Measurements from ENCODE around the gene PLA2G4D.
A peak's percentile ranks its signal among the peaks of the same experiment; 100 is the strongest.

The PLA2G4D gene

DNA sequence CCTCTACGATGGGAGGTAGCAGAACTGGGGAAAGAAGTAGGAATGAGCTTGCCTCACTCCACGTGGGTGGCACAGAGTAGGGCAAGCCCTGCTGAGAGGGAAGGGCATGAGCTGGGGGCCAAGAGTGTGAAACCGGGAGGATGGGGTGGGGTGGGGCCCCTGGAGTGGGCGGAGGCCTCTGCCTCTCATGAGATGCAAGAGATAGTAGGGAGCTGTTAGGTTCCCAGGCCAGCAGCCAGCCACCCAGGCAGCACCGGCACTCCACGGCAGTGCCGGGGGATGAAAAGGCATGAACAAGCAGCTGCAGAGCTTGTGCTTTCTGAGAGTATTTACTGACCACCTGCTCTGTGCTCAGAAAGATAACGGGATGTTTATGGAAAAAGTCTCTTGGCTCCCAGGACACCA lies 49.1 kb downstream of the PLA2G4D start:
- H4K20me1 ChIP-seq, result no peaks in the 10 kb centered on the region
- no peak for TF ChIP-seq Cebpa-rat (IDR thresholded peaks at IDR 0.05)
- no peak overlapping the region for H3K4me3 ChIP-seq

DNA sequence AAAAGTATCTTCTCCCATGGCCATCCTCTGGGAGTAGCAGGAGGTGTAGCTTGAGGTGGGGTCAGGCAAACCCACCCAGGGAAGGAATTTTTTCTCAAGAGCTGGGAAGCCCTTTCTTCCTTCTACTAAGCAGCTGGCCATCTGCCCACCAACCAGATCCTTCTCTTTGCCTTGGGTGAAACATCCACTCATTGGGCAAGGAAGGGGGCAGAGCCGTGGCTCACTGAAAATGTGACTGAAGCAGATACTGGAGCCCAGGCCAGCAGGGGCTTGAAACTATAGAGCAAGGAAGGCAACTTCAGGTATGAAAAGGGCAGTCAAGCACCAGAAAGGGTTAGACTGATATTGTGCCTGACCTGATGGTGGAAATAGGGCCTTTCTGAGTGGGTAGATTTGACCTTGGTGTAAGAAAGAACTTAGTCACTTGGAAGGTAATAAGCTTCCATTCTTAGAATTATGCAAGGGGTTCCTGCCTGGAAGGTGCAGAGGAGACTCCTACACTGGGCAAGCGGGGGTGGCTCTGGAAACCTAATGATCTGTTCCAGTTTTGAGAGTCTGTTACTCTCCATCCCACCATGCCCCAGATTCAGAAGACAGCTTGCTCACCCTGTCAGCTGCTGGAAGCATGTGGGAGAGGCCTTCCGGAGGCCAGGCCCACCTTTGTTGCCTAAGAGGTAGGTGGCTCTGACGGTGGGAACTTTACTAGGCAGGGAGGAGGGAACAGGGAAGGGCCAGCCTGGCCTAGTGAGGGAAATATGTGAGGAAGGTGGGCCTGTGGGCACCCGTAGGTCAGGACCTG lies 51.6 kb downstream of the PLA2G4D start:
- no peak overlapping the region for H3K9ac ChIP-seq
- H3K27me3 ChIP-seq, result no peaks in the 10 kb centered on the region
- no peaks in the 10 kb centered on the region for H3K4me1 ChIP-seq
- no peaks in the 10 kb centered on the region for H4K20me1 ChIP-seq
- H3K9me3 ChIP-seq, result no peaks in the 10 kb centered on the region
- no peak overlapping the region for H3K4me3 ChIP-seq
- no peak overlapping the region for H3K27ac ChIP-seq
- H3K4me2 ChIP-seq, result no peak overlapping the region
- TF ChIP-seq Cebpa-rat (IDR thresholded peaks at IDR 0.05), result no peak
- H3K36me3 ChIP-seq, result no peaks in the 10 kb centered on the region

More for the DNA sequence above, 49.1 kb downstream of the PLA2G4D start:
- Histone ChIP-seq H3K36me3 (no peaks in the 10 kb centered on the region), H3K4me1 (no peaks in the 10 kb centered on the region), H3K27ac (no peak overlapping the region), H3K9me3 (no peaks in the 10 kb centered on the region), H3K27me3 (no peaks in the 10 kb centered on the region), H3K4me2 (no peak overlapping the region), H3K9ac (no peak overlapping the region)

DNA sequence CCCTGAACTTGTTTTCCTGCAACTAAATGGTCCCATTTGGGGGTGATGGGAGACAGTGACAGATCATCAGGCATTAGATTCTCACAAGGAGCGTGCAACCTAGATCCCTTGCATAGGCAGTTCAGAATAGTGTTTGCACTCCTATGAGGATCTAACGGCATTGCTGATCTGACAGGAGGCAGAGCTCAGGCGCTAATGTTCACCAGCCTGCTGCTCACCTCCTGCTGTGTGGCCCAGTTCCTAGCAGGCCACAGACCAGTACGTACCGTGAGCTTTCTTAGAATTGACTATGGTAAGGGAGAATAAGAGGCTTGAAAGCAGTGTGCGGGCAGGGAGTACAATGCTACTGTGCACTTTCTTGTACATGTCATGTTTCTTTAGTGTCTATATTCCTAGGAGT lies 56.0 kb downstream of the PLA2G4D start:
- H4K20me1 ChIP-seq, result no peaks in the 10 kb centered on the region
- no peak overlapping the region for H3K4me2 ChIP-seq
- no peaks in the 10 kb centered on the region for H3K36me3 ChIP-seq
- H3K4me1 ChIP-seq, result peaks cover 28% of the 10 kb centered on the region
- TF ChIP-seq Cebpa-rat (IDR thresholded peaks at IDR 0.05), result no peak
- no peak overlapping the region for H3K9ac ChIP-seq
- H3K27ac ChIP-seq, result no peak overlapping the region
- no peaks in the 10 kb centered on the region for H3K9me3 ChIP-seq
- H3K27me3 ChIP-seq, result no peaks in the 10 kb centered on the region
- no peak overlapping the region for H3K4me3 ChIP-seq

DNA sequence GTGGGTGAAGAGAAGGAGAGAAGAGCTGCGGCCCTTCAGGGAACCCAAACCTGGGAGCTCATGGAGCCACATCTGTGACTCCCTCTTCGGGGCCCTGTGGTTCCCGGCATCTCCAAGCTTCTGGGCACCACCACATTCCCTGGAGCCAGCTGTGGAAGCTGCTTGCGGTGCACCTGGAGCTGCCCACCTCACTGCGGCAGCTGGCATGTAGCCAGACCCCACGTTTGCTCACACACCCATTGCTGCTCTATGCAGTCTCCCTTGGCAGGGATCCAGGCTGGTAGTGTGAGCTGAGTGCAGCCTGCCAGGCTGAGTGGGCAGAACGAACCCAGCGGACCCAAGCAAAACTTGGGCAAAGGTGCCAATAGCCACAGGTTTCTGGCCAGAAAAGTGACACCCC lies 56.7 kb downstream of the PLA2G4D start:
- TF ChIP-seq Cebpa-rat (IDR thresholded peaks at IDR 0.05), result no peak
- Histone ChIP-seq H3K4me2 (no peak overlapping the region), H3K9me3 (no peaks in the 10 kb centered on the region), H3K27me3 (no peaks in the 10 kb centered on the region), H3K27ac (no peak overlapping the region), H3K4me1 (peaks cover 35% of the 10 kb centered on the region), H3K9ac (no peak overlapping the region), H4K20me1 (no peaks in the 10 kb centered on the region), H3K4me3 (no peak overlapping the region), H3K36me3 (no peaks in the 10 kb centered on the region)

DNA sequence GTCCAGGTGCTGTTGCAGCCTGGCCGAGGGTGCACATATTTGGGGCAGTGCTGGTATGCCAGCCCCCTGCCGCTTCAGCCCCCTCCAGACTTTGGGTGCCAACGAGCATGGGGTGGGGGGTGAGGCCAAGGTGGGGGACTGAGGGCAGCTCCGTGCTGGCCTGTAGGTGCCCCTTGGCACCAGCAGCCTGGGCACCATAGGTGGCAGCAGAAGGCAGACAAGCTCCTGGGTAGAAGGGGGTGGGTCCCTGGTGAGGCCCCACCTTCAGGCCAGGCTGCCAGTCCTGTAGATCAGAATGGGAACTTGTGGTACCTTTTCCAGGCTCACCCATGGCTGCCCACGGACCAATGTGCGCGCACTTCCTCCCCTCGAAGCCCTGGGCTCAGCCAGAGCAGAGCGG lies 57.4 kb downstream of the PLA2G4D start:
- Histone ChIP-seq H3K4me2 (no peak overlapping the region), H3K27me3 (no peaks in the 10 kb centered on the region), H3K36me3 (no peaks in the 10 kb centered on the region), H3K27ac (no peak overlapping the region; the same call in 1 of the 2 replicates), H3K4me3 (no peak overlapping the region), H3K9ac (no peak overlapping the region), H3K9me3 (no peaks in the 10 kb centered on the region), H3K4me1 (peaks cover 35% of the 10 kb centered on the region), H4K20me1 (no peaks in the 10 kb centered on the region)
- TF ChIP-seq Cebpa-rat (IDR thresholded peaks at IDR 0.05), result no peak

DNA sequence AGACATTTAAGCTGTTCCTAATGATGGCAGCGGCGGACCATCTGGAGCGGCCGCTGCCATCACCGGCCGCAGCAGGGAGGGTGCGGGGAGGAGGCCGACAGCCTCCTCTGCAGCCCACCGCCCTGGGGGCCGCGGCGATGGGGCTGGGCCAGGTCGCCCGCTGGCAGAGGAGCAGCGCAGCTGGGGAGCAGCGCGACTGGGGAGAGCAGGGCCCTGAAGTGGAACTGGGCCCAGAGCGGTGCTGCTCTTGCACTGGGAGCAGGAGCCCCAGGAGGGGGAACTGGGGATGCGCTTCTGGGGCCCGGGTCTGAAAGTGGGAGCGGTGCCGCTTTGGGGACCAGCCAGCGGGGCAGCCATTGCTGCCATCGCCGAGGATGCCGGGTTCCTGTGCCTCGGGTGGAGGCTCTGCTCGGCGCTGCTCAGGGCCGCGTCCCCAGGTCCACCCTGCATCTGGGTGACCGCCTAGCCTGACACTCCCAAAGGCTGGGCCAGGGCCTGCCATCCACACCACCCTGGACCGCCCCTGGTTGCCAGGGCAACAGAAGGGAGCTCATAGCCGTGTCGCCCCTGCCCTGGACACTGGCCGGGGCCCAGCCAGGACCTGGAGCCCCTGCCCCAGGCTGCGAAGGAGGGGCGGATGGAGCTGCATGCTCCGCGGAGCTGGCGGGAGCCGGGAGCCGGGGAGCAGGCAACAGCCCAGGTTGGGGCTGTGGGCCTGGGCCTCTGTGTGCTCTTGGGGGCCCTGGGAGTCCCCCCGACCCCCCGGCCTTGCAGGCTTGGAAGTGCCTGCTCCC lies 58.1 kb downstream of the PLA2G4D start:
- Histone ChIP-seq H3K9me3 (no peaks in the 10 kb centered on the region), H3K9ac (no peak overlapping the region), H3K4me3 (no peak overlapping the region), H3K4me2 (peak overlapping the region; percentile 87), H3K36me3 (no peaks in the 10 kb centered on the region), H3K27ac (peak overlapping the region; percentile 28; the same call in 1 of the 2 replicates), H3K27me3 (no peaks in the 10 kb centered on the region), H3K4me1 (peaks cover 35% of the 10 kb centered on the region), H4K20me1 (no peaks in the 10 kb centered on the region)
- TF ChIP-seq Cebpa-rat (IDR thresholded peaks at IDR 0.05), result no peak

DNA sequence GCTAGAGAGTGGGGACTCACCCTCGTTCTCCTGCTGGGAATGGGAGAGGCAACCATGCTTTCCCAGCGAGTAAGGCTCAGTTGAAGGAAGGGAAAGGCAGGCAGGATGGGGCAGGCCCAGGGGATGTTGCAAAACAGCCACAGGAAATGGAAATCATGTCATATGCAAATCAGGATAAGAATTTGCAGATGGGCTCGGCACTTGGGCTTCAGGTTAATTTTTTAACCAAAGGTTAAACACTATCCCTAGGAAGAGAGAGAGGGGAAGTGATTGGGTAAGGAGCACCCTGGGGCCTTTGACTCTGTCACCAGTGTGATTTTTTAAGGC lies 59.0 kb downstream of the PLA2G4D start:
- TF ChIP-seq Cebpa-rat (IDR thresholded peaks at IDR 0.05), result peak; percentile 79
- no peaks in the 10 kb centered on the region for H3K36me3 ChIP-seq
- H3K9me3 ChIP-seq, result no peaks in the 10 kb centered on the region
- H3K4me3 ChIP-seq, result no peak overlapping the region
- H3K4me2 ChIP-seq, result peak overlapping the region; percentile 87
- no peak overlapping the region for H3K27ac ChIP-seq
- H4K20me1 ChIP-seq, result no peaks in the 10 kb centered on the region
- no peak overlapping the region for H3K9ac ChIP-seq
- no peaks in the 10 kb centered on the region for H3K27me3 ChIP-seq
- H3K4me1 ChIP-seq, result peaks cover 35% of the 10 kb centered on the region

DNA sequence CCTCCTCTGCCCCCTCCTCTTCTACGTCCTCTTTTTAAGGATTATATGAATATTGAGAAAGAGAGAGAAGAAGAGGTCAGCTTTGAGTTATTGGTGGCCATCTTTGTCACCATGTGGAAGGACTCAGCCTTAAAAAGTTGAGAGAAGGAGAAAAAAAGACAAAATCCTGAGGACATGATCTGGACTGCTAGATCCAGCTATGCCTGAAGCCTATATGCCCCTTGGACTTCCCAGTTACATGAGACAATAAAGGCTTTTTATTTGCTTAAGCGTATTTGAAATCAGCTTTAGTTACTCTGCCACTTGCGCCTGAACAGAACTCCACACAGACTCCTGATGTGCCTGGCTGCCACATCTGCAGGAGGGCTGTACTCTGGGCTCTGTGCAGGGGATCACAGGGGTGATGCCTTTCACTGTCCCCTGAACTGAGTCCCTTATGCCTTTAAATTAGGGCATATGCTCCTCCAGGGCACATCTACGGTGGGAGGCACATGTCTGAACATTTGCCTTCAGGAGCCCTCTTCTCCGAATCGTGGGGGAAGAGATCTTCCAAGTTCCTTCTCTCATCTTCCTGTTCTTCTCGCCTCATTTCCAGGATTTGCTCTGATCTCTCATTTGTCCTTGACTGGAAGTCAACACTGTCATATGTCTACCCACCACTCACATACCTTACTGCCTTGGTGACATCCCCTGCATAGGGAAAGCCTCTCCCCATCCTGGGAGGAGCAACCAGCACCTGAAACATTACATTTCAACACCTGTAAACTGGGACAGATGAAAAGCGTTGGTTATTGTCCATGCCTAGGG lies 59.5 kb downstream of the PLA2G4D start:
- Histone ChIP-seq H3K4me1 (peaks cover 35% of the 10 kb centered on the region), H3K9ac (no peak overlapping the region), H3K27me3 (no peaks in the 10 kb centered on the region), H3K9me3 (no peaks in the 10 kb centered on the region), H3K4me3 (no peak overlapping the region), H3K4me2 (peak overlapping the region; percentile 87), H3K36me3 (no peaks in the 10 kb centered on the region), H4K20me1 (no peaks in the 10 kb centered on the region), H3K27ac (no peak overlapping the region)
- no peak for TF ChIP-seq Cebpa-rat (IDR thresholded peaks at IDR 0.05)

DNA sequence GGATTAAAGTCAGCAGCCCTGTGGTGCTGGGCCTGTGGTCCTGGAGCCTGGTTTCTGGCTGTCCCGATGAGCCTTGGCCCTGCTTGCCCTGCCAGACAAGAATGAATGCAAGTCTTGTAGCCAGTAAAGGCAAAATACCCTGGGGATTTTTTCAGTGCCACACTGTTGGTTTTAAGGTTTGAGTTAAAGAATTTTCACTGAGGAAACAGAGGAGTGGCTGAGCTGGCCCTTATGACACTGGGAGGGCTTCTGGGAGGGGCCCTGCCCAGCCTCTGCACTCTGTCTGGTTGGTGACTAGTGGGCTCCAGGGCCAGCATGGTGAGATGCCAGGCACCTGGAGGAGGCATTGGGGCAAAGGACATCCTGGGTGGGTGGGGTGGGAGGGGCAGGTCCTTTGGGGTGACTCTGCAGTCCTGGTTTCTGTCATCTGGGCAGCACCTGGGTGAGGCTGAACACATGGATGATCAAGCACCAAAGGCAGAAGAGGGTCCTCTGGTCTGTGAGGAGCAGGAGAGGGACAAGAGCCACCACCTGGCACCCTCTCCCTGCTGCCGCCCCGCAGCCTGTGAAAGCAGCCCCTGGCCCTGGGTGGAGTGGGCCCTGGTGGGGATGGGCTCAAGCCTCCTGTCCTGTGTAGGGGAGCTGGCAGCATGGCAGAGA lies 61.0 kb downstream of the PLA2G4D start:
- Histone ChIP-seq H3K27ac (no peak overlapping the region), H3K27me3 (no peaks in the 10 kb centered on the region), H3K4me1 (peaks cover 35% of the 10 kb centered on the region), H4K20me1 (no peaks in the 10 kb centered on the region), H3K36me3 (no peaks in the 10 kb centered on the region), H3K4me3 (no peak overlapping the region), H3K9me3 (no peaks in the 10 kb centered on the region), H3K4me2 (peak overlapping the region; percentile 46), H3K9ac (no peak overlapping the region)
- no peak for TF ChIP-seq Cebpa-rat (IDR thresholded peaks at IDR 0.05)
